BJ (cell line): ENCODE measurements around the gene ANO2. TPM values are rescaled to one million over a fixed set of nuclear protein-coding genes. Genes with fewer than 3 reads are reported as not detected.

ENCODE experiments used
- CTCF ChIA-PET: fragments of 350-600 bp; formaldehyde crosslinking; extraction: SDS; loops from one replicate; lab custom pipeline; 2021; ENCODE audit warnings: antibody characterized with exemption, inconsistent platforms; lab: Yijun Ruan, JAX
- POLR2A ChIA-PET: fragments of 300-600 bp; sonication (Branson Sonifier 250); formaldehyde crosslinking; extraction: SDS; loops from one replicate; lab custom pipeline; 2021; ENCODE audit warnings: antibody characterized with exemption; lab: Charles Lee
- DNase-seq: peaks from one replicate; pipeline ENCODE4 v3.0.0-alpha.2; 2011; ENCODE audit warnings: low read depth
- H3K27me3 ChIP-seq: 2 replicates; pipeline ENCODE4 v1.6.0; 2011; ENCODE audit warnings: low read length; ENCODE audit not compliant: control insufficient read depth, insufficient read depth
- H3K36me3 ChIP-seq: 2 replicates; pipeline ENCODE4 v1.5.1; 2011; ENCODE audit warnings: low read length; ENCODE audit not compliant: control insufficient read depth, insufficient read depth
- H3K4me3 ChIP-seq: 2 replicates; pipeline ENCODE4 v1.5.1; 2011; ENCODE audit warnings: low read depth, mild to moderate bottlenecking, control low read depth, low read length
- CTCF ChIP-seq: IDR thresholded peaks from 2 replicates; pipeline ENCODE4 v1.5.1; 2011; ENCODE audit warnings: low read depth, mild to moderate bottlenecking, control low read depth, inconsistent platforms, low read length, moderate library complexity; ENCODE audit not compliant: insufficient read depth
- polyA plus RNA-seq: library from polyadenylated mRNA; depleted of rRNA; stranded (reverse); fragments of >200 nt; gene quantifications from 2 replicates; pipeline ENCODE4 v1.2.3, GENCODE V29; 2011

Gene ANO2
- polyA plus RNA-seq, 1 experiment: 0.10 TPM

GRCh38 chr12:5956987-5957386 is 11.9 kb upstream of the ANO2 start:
- Histone ChIP-seq H3K27me3 (peaks cover 4% of the 10 kb centered on the region), H3K4me3 (no peak overlapping the region), H3K36me3 (no peaks in the 10 kb centered on the region)
- POLR2A ChIA-PET: no interaction called here
- no peak for TF ChIP-seq CTCF
- CTCF ChIA-PET: interaction anchor here (0.9 to 1.1 kb wide), 2 partner anchors 10 to 17 kb away, joined by 5 to 6 read pairs; no protein-coding TSS in a partner anchor
- no peak for DNase-seq

- ChIA-PET CTCF (interaction anchor here (1.2 kb wide), 1 partner anchor 9 kb away, joined by 3 read pairs; no protein-coding TSS in a partner anchor), POLR2A (no interaction called here)
- Histone ChIP-seq H3K27me3 (peaks cover 6% of the 10 kb centered on the region), H3K4me3 (no peak overlapping the region), H3K36me3 (no peaks in the 10 kb centered on the region)
- TF ChIP-seq CTCF: no peak
- DNase-seq: no peak
These were observed 9.6 kb upstream of the ANO2 start for GRCh38 chr12:5954661-5955060.

GRCh38 chr12:5953835-5954586 is 9.0 kb upstream of the ANO2 start:
- no peak for TF ChIP-seq CTCF
- H3K36me3 ChIP-seq: no peaks in the 10 kb centered on the region
- CTCF ChIA-PET: interaction anchor here (0.7 to 1.2 kb wide), 2 partner anchors 9 to 242 kb away, joined by 3 read pairs; no protein-coding TSS in a partner anchor
- peaks cover 6% of the 10 kb centered on the region for H3K27me3 ChIP-seq
- POLR2A ChIA-PET: no interaction called here
- H3K4me3 ChIP-seq: no peak overlapping the region
- DNase-seq: no peak

GRCh38 chr12:5952031-5952430 is 7.0 kb upstream of the ANO2 start:
- Histone ChIP-seq H3K36me3 (no peaks in the 10 kb centered on the region), H3K27me3 (peaks cover 6% of the 10 kb centered on the region), H3K4me3 (no peak overlapping the region)
- DNase-seq: no peak
- ChIA-PET POLR2A (no interaction called here), CTCF (interaction anchor here (1.2 kb wide), 1 partner anchor 15 kb away, joined by 3 read pairs; no protein-coding TSS in a partner anchor)
- TF ChIP-seq CTCF: no peak

- H3K36me3 ChIP-seq: no peaks in the 10 kb centered on the region
- peaks cover 24% of the 10 kb centered on the region for H3K27me3 ChIP-seq
- POLR2A ChIA-PET: no interaction called here
- CTCF ChIA-PET: no interaction called here
- DNase-seq: no peak
- TF ChIP-seq CTCF: no peak
- no peak overlapping the region for H3K4me3 ChIP-seq
These were observed 3.6 kb upstream of the ANO2 start for GRCh38 chr12:5948696-5949095.
